SKM-1 treated with dmso at 0.1 percent for 144 hours (cell line): Measurements from ENCODE around the gene MPPED1.

ENCODE experiments used
- DNase-seq: peaks from one replicate; lab custom pipeline; 2025; ENCODE audit not compliant: unreplicated experiment; lab: John Stamatoyannopoulos, UW

The MPPED1 gene

DNA sequence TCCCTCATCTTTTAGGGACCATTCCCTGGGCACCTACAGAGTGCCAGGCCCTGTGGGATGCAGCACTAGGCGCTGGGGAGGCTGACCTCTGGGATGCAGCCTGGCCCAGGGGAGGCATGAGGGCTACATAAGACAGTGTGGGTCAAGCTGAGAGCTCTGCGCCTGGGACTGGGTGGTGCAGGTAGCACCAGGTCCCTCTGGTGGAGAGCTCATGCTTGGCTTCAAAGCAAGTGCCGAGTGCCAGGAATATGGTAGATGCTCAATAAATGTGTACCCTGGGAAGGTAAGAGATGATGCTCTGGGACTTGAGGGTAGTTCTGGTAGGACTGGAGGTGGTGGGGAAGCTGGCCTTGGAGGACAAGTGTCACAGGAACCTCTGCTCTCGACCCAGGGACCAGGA lies 2.0 kb upstream of the MPPED1 start:
- no peak for DNase-seq

DNA sequence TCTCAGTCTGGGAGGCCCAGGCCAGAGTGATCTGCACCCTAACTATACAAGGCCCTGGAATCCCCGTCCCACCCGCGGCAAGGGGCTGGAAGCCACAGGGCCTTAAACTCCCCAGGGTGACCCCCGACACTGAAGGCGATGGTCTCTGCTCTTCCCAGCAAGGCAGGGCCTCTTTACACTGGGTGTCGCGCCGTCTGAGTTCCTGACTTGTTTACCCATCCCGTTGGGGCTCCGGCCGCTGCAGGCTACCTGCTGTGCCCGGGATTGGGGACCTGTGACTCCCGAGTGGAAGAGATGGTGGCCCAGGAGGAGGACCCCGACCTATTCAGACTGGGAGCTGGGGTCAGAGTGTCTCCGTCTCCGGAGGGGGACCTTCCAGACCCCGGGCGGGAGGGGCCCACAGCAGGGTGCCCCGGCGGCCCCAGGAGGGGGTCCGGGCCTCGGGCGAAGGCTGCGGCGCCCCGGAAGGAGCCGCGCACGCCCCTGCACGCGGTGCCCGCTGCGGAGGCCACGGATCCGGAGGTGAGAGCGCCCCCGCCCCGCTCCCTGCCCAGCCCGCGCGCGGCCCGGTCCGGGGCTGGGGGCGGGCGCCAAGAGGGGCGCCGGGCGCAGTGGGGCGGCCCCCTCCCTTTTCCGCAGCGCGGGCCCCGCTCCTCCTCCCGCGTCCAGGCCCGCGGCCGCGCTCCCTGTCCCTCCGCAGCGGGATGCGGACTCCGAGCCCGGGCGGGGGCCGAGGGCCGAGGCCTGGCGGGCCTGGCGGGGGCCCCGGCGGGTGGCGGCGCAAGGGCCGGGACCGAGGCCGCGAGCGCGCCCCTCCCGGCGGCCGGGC lies 560 bp upstream of the MPPED1 start:
- DNase-seq: no peak

GRCh38 chr22:43412808-43413795 lies 1.3 kb downstream of the MPPED1 start:
- DNase-seq: no peak

DNA sequence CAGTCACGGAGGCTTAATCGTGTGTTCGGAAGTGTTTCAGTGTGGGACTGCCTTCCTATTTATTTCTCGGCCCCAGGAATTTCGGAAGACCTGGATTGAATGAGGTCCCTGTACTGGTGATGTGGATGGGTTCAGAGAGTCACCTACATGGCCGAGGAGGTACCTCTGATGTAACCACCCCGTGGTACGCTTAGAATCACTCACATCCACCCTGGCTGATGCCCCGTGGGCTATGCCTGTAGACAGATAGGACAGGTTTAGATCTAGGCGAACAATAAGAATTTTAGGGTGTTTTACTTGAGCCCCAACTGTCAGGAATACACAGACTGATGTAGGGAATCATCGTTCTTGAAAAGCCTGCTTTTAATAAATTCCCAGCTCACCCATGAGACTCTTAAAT lies 2.0 kb downstream of the MPPED1 start:
- DNase-seq: no peak

DNA sequence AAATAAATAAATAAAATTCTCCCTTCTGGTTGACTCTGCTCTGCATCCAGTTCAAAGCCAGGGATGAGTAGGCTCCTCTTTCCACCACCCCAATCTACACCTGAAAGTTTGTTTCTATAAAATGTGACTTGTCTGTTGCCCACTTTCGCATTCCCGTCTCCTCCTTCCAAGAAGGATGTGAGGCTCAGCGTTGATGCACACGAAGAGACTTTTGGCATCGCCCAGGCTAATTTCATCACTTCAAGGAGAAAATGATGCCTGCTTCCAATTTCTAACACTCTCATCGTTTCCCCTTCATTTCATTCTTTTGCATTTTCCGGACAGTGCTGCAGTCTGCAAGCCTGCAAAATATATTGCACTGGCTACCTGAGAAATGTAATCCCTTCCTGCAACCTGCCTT lies 3.9 kb downstream of the MPPED1 start:
- DNase-seq: no peak

DNA sequence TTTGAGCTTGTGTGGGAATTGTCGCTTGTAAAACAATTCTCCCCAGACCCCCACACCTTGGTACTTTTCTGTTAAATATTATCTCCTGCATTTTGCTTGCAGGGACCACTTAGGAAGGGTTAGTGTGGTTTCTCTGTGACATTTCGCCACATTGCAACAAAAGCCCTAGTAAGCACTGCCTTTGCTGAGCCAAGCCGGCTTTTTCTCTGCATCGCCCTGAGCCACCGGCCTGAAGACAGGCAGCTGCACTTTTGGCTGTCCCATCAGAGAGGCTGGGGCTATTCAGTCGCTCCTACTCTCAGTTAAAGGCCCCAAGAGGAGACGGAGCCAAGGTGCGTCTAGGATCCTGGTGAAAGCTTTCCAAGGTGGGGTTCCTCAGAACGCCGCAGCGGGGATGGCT lies 5.7 kb downstream of the MPPED1 start:
- DNase-seq: no peak

DNA sequence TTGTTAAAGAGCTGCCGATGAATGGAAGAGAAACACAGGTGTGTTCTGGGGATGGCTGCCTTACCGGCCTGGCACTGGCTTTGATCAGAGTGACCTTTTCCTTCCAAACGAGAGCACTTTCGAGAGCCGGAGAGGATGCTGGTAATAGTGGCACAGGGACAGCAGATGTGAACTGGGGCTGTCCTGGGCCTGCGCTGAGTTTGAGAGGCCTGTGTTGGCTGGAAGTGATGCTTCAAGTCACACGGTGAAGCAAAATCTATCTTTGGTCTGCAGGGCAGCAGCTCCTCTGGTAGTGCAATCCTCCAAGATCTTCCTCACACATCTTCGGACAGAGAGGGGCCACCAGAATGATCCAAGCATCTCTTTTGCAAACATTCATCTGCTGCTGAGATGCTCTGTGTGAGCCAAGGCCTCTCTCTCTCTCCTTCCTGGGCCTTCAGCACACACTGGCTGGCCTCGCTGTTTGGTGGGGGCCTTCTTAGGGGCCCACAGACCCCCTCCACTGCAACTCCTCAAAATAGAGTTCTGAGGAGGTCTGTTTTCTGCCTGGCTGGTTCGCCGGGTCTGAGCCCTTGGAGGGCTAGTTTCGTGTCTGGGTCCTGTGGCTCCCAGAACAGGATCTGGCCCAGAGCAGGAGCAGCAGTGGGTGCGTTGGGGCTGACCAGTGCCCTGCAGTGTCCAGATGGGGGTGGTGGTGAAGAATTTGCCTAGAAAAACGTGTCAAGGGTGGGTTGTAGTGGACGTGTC lies 6.4 kb downstream of the MPPED1 start:
- DNase-seq: no peak

DNA sequence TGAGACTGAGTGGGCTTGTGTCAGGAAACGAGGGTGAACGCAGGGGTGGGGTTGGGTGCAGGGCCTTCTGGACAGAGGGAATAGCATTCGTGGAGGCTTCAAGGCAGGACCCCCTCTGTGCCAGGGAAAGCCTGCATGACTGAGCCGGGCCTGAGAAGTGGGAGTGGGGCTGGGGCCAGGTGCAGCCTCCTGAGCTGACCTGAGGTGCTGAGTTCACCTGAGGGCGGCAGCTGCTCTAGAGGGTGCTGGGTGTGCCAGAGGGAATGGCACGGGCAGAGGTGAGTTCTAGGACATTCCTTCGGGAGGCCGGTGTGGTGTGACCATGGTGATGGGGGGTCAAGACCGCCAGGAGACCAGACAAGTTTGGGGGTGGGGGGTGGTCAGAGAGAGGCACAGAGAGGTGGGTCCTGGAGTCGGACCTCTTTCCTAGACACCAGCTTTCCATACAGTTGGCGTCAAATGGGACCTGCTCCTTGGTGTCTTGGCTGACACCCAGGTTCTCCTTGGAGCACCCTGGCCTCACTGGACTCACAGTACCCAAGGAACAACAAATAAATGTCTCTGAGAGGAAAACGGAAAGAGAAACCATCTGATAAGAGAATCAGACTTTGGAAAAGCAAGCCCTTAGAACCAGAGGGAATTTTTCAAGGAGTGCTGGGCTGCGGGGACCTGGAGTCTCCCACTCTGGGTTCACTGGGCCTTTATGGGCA lies 7.7 kb downstream of the MPPED1 start:
- no peak for DNase-seq

GRCh38 chr22:43421046-43421665 lies 9.3 kb downstream of the MPPED1 start:
- DNase-seq: no peak

- DNase-seq: no peak
Observed at GRCh38 chr22:43421914-43422615, 10.3 kb downstream of the MPPED1 start.

DNA sequence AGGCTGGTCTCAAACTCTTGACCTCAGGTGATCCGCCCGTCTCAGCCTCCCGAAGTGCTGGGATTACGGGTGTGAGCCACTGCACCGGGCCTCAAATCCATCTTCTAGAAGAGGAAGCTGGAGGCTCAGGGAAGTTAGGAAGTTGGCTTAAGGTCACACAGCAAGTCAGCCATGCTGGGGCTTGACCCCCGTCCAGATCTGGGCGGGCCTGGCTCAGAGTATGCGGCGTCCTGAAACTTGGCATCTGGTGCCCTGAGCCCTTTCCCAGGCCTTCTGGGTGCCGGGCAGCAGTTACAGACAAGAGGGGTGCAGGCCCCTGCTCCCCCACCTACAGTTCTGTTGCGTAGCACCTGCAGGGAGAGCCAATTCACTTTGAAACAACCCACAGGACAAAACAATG lies 11.2 kb downstream of the MPPED1 start:
- no peak for DNase-seq

DNA sequence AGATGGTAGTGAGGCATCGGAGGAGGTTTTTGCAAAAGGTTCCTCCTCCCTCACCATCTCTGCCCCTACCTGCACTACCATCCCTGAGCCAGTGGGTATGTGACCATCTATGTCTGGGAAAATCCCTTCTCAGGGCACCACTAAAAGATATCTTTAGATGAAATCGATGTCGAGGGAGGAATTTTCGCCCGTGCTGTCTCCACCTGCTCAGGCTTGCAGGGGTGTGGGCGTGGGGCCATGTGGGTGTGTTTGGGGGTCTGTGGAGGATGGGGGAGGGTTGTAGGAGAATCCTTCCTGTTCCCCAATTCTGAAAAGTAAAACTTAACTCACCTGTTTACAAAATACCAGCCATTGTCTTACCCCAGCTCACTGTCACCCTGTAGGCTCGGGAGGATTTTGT lies 12.4 kb downstream of the MPPED1 start:
- DNase-seq: no peak

GRCh38 chr22:43424666-43425630 lies 13.1 kb downstream of the MPPED1 start:
- no peak for DNase-seq

- DNase-seq: no peak
Observed at GRCh38 chr22:43425976-43426785, 14.4 kb downstream of the MPPED1 start.

- no peak for DNase-seq
Observed at GRCh38 chr22:43426816-43427215, 15.0 kb downstream of the MPPED1 start.

DNA sequence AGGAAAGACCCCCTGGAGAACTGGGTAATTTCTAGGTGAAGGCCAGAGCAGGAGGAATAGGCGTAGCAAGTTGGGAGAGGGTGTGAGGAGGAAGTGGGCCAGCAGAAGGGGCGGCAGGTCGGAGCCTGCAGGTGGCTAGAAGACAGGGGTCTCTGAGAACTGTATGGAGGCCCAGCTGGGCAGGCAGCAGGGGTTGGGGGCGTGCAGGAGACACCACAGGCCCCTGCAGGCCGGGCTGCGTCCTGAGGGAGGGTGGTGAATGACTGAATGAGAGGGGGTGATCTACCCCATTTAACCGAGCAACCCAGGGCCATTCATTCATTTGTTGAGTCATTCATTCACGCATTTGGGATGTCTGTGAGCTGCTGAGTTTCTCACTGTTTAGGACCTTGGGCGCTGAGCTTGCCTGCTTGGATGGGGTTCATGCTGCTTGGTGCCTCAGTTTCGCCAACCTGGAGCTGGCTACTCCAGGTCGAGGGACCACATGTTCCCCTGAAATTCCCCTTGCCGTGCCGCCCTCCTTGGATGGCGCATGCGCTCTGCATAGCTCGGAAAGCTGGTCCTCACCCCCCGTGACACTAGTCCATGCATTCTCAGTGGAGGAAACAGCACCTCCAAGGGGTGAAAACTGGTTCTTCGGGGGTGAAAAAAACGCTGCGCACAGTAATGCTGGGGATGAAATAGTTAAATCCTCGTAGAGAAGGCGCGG lies 15.6 kb downstream of the MPPED1 start:
- DNase-seq: no peak

- DNase-seq: no peak
Observed at GRCh38 chr22:43428005-43428485, 16.2 kb downstream of the MPPED1 start.
